ENCODE measurements around the gene DUS1L.

Gene DUS1L

DNA sequence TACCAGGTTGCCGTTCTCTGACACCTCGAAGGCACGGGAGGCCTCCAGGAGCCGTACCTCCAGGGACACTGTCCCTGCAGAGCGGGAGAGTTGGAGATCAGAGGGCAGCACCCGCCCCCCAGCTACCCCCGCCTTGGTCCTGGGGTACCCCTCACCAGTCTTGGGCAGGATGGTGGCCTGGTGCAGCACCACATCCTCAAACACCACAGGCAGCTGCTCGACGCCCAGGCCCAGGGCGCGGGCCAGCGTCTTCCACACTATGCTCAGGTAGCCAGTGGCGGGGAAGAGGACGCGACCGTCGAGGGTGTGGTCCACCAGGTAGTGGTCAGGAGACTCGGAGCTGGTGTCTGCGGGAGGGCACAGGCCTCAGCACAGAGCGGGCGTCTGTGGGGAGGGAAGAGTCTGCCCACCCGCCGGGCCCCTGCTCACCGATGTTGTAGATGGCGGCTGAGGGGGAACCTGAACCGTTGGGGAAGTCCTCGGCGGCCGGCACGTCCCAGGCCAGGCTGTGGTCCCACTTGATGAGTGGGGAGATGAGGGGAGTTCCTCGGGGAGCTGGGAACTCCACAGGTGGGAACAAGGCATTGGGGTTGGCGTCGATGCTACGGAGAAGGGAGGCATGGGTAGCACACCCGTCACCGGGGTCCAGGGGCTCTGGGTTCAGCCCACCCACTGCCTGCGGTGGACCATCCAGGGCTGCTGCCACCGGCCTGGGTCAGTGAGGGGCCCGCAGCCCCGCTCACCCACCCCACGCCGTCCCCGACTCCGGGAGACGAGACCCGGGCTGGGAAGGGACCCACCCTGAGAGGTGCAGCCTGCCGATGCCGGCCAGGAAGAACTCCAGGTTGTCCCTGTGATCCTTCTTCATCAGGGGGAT, 22.6 kb upstream of the DUS1L start:
- peak; percentile 2 for DNase-seq

DNA sequence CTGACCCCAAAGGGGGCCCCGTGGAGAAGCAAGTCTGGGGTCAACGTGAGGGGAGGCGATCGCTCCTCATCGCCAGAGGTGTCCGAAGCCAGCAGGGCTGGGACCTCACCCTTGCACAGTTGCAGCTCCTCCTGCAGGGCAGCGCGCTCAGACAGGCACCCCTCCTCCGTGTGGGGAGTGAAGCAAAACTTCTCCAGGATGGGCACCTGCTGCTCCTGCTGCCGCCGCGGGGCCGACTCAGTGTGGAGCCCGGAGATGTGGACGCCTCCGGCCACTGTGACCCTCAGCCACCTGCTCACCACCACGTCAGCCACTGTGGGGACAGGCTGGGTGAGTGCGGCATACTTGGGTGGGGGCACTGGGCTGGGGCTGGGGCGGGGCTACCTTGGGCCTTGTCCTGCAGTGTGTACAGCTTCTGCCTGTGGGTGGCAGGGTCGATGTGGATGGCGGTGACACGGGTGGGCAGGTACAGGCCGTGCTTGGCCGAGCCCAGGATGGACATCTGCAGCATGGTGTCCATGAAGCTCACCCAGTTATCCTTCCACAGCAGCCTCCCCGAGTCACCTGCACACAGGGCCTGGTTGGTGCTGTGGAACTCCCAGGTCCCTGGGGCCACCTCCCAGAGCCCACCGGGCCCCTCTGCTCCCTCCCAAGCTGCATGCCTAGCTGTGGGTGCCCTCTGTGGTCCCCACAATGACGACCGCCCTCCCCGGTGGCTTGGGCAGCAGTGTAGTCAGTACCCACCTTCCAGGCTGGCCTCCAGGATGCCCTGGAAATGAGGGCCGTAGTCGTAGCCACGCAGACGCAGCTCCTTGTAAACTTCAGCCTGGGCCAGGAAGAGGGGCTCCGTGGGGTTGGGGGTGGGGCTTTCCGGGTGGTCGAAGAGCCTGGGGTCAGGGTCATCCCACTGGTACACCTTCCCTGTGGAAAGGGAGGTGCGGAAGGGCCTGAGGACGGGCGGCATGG, 21.6 kb upstream of the DUS1L start:
- DNase-seq: peak; percentile 4

- DNase-seq: no peak
Measured at GRCh38 chr17:82085931-82086764, 20.5 kb upstream of the DUS1L start.

- no peak for DNase-seq
Measured at GRCh38 chr17:82085031-82085861, 19.6 kb upstream of the DUS1L start.

DNA sequence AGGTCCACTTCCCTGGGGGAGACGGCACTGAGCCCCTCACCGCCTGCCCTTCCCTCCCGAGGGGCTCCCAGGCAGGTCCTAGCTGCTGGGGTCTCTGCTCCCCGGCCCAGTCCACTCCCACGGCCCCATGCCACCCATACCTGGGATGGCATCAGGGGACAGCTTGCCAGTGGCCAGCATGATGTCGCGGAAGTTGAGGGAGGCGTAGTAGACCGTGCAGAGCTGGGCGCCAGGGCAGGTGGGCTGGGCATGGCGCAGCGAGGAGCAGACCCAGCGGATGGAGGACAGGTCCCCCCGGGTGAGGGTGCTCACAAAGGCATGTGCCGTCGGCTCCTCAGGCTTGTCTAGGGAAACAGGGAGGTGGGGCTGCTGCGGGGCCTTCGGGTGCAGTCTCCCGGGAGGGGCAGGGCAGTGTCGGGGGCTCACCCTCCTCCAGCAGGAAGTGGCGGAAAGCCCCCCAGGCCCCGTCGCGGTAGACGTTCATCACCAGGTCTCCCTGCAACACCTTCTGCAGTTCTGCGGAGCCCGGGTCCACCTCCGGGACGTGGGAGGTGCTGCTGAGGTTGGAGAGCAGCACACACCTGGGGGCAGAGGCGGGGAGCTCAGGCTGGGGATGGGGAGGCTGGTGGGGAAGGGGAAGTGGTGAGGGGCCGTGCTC, 18.9 kb upstream of the DUS1L start:
- no peak for DNase-seq

DNA sequence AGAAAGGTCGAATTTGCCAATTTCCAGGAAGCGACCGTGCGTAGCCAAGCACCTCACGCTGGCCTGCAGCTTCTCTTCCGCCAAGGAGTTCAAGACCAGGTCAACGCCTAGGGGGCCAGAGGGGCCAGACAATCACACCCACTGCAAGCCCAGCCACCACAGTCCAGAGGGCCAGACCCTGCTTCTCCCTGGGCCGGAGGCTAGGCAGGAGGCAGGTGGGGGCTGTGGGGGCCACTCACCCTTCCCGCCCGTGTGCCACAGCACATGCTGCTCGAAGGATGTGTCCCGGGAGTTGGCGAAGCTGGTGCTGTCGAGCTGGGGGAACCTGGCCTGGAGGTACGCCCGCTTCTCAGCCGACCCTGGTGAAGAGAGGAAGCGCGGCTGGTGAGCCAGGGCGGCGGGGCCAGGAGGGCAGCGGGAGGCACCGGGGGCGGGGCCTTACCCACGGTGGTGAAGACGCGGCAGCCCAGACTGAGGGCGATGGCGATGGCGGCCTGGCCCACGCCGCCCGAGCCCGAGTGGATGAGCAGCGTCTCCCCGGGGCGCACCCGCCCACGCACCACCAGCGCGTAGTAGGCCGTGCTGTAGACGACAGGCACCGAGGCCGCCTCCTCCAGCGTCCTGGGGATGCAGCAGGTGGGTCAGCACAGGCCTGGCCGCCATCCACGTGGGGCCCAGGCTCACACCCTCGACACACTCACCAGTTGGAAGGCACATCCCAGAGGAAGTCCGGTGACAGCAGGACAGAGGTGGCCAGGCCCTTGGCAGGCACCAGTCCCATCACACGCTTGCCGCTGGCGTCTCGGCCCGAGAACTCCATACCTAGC, 18.1 kb upstream of the DUS1L start:
- no peak for DNase-seq

GRCh38 chr17:82083009-82083408, 17.4 kb upstream of the DUS1L start:
- no peak for DNase-seq

DNA sequence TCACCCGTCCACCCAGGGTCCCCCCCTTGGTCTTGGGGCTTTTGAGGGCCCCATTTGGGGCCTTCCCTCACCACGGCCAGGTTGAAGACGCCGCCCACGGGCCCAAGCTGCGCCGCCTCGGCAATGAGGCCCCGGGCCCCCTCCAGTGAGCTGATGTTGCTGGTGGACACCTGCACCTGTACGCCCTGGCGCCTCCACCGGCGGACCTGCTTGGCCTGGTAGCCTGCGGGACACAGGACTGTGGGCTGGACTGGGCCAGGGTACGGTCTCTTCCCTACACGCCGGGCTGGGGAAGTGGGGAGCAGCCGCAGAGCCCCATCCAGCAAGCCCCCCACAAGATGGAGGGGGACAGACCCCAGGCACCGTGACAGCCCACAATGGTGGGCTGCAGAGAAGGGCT, 16.9 kb upstream of the DUS1L start:
- no peak for DNase-seq

DNA sequence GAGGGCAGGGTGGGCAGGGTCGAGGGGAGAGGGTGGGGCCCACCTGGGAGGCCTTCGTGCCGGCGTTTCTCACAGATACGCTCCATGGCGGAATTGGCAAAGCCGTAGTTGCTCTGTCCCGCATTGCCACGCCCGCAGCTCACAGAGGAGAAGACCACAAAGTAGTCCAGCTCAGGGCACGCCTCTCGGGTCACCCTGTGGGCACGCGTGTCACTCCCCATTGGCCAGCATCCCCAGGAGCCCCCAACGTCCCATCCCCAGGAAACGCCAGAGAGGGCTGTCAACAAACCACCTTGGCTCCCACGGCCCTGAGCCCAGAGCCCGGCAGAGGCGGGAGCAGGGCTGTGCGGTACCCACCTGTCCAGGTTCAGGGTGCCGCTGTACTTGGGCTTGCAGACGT, 16.4 kb upstream of the DUS1L start:
- no peak for DNase-seq

DNA sequence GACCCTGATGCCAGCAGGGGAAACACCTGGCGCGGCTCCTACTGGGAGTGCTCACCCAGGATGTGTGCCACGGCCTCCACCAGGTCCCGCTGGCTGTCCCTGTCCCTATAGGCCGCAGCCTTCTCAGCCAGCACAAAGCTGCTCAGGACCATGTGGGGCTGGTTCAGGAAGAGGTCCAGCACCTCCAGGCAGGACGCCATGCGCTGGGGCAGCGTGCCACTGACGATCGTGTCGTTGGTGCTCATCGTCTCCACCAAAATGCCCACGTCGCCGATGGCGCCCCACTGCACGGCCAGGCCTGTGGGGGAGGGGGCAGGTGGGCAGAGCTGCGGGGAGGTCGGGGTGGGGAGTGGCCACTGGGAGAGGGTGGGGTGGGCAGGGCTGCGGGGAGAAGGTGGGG, 15.9 kb upstream of the DUS1L start:
- no peak for DNase-seq

GRCh38 chr17:82080789-82081464, 15.3 kb upstream of the DUS1L start:
- no peak for DNase-seq

- no peak for DNase-seq
Measured at GRCh38 chr17:82080048-82080788, 14.6 kb upstream of the DUS1L start.

- DNase-seq: no peak
Measured at GRCh38 chr17:82079001-82079677, 13.5 kb upstream of the DUS1L start.

DNA sequence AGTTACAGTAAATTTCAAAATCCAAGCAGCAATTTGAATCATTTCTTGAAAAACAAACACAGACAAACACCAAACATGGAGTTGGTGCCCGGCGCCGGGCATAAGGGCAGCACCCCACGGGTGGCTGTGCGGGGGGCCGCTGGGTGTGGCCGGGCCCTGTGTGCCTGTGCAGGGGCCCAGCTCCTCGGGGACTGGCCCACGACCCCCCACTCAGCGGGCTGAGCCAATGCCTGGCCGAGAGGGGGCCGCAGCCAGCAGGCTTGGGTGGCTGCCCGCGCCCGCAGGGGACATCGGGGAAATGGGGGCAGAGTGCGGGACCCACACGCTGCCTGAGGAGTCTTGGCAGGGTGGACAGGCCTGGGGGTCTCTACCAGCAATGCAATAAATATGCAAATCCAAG, 12.8 kb upstream of the DUS1L start:
- no peak for DNase-seq

DNA sequence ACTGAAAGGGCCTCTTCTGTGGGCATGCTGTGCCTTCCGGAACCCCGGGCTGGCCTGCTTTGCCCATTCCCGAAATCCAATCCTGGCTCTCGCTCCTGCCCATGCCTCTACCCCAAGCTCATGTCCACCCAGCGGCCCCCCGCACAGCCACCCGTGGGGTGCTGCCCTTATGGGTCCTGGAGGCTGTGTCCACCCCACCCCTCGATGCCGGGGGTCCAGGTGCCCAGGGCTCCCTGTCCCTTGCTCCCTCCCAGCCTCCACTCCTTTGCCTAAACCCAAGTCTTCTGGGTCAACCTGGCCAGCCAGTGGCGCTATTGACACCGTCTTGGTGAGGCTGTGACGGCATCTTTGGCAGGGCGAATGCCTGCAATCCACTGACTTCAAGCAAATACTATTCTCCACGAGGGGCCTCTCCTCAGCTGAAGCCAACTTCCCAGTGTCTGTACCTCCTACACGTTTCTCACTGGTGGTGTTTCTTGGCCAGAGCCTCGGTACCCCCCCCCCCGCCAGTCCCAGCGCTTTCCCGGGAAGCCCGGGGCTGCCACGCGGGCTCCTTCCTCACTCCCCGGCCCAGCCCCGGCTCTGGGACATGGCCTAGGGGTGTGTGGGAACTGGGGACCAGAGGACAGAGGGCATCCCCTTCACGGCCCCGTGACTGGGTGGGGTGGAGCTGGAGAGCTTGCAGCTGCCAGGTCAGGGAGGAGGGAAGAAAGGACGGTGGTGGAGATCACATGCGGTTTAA, 12.2 kb upstream of the DUS1L start:
- no peak for DNase-seq

GRCh38 chr17:82076785-82077591, 11.4 kb upstream of the DUS1L start:
- no peak for DNase-seq
